H1 (cell line): ENCODE measurements around the gene SLC6A18.

Experiments used
- CEBPB ChIP-seq: IDR thresholded peaks from 2 replicates; pipeline ENCODE4 v1.6.1; 2012; ENCODE audit warnings: low read depth, low read length
- CREB1 ChIP-seq: IDR thresholded peaks from 2 replicates; pipeline ENCODE4 v1.6.1; 2012; ENCODE audit warnings: inconsistent platforms
- CTCF ChIP-seq, 3 experiments: IDR thresholded peaks; 1 replicate in 2 of 3; 2 replicates in 1 of 3; pipeline versions ENCODE4 v1.5.1 to v1.6.1; 2011; ENCODE audit warnings: low read length in 3 of 3, mild to moderate bottlenecking in 3 of 3, inconsistent platforms in 2 of 3, low read depth in 1 of 3, moderate library complexity in 1 of 3; ENCODE audit not compliant: insufficient read depth in 1 of 3; ENCODE audit errors: control extremely low read depth in 1 of 3
- EGR1 ChIP-seq: IDR thresholded peaks from 2 replicates; pipeline ENCODE4 v1.6.1; 2011; ENCODE audit warnings: low read depth, low read length, borderline replicate concordance
- EZH2 ChIP-seq: fragments of 200-600 bp; sonication (generic); IDR thresholded peaks from 2 replicates; pipeline ENCODE4 v1.7.1; 2012; ENCODE audit warnings: low read depth, mild to moderate bottlenecking, moderate library complexity, low read length, inconsistent platforms; ENCODE audit not compliant: severe bottlenecking
- POU5F1 ChIP-seq: IDR thresholded peaks from 2 replicates; pipeline ENCODE4 v1.6.1; 2011; ENCODE audit warnings: low read depth, mild to moderate bottlenecking, low read length, moderate library complexity

GRCh38 chr5:1177826-1178528, 47.2 kb upstream of the SLC6A18 start:
- TF ChIP-seq CTCF (IDR thresholded peaks at IDR 0.05; ENCODE audit: control extremely low read depth in 1 of 3, insufficient read depth in 1 of 3, low read depth in 1 of 3, low read length in 3 of 3), result no peak
- no peak for TF ChIP-seq POU5F1
- TF ChIP-seq CEBPB, result no peak
- no peak for TF ChIP-seq EGR1
- TF ChIP-seq EZH2, result no peak
- no peak for TF ChIP-seq CREB1
